RWPE1 (cell line): Measurements from ENCODE around the gene FBN2.

Experiments
- CTCF ChIA-PET: fragments of 350-600 bp; sonication (Branson Sonifier 250); formaldehyde crosslinking; extraction: SDS; loops from one replicate; lab custom pipeline; 2021; lab: Yijun Ruan, JAX
- POLR2A ChIA-PET: fragments of 400-600 bp; formaldehyde crosslinking; extraction: SDS; loops from one replicate; lab custom pipeline; 2020; ENCODE audit warnings: antibody characterized with exemption; ENCODE audit not compliant: low non-redundant PET; lab: Yijun Ruan, JAX
- DNase-seq: peaks from one replicate; pipeline ENCODE4 v3.0.0; 2012; ENCODE audit warnings: low spot score
- H3K27ac ChIP-seq: fragments of 450-650 bp; 2 replicates; pipeline ENCODE4 v1.5.1; 2017
- CTCF ChIP-seq: fragments of 450-650 bp; conservative IDR thresholded peaks from 2 replicates; pipeline ENCODE4 v1.5.1; 2017; ENCODE audit warnings: low read depth, mild to moderate bottlenecking

The FBN2 gene

DNA sequence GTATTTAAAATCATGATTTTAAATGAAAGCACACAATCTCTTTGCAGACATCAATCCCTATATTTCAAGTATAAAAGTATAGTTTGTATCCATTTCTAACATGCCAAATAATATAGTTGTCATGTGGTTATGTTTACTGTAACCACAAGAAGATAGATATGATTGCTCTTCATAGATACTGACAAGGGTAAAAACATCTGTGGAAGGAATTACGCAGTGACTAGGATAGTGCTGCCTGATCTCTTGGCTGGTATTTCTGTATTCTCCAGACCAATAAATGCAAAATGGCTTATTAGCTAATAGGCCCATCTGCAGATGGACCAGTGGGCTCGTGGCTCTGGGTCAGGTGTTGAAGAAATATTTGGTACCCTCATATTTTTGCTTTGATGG, 34.9 kb upstream of the FBN2 start:
- TF ChIP-seq CTCF, result no peak
- DNase-seq, result no peak
- POLR2A ChIA-PET, result no interaction called here
- no peak overlapping the region for H3K27ac ChIP-seq
- CTCF ChIA-PET, result interaction anchor here (0.7 to 0.8 kb wide), 3 partner anchors 11 to 1898 kb away, joined by 4 to 5 read pairs (median 4); no protein-coding TSS in a partner anchor

DNA sequence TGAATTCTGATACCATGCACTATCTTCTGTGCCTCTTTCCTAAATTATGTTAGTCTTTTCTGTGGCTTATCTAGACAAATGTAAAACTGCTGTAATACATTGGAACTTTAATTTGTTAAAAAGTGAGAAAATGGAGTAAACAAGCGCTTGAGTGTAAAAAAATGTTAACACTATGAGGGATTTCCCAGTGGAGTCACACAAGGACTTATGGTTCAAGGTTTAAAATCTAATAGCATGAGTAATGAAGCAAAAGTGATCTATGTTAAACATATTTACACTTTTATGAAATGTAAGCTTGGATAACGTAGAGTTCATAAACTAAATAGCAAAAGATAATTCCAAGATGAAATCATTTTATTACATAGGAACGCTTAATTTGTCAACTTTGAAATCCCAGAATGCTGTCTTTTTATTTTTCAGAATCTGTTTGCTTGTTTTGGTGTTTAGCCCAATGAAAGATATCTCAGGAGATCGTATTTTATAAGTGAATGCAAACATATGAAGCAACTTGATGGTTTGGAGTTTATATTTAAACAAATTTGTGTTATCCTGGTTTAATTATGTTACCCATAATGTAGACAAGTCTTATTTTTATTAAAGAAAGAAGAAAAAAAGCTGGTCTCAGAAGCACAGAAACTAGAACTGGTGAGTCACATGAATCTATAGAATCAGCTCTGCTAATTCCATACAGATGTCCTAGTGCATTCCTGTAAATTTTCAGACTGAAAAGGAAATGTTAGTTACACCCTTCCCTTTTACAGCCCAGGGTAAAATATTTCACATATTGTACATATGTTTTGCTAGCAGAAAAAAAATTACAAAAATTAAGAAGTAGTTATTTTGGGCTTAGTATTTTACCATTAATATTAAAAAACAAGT, 34.2 kb upstream of the FBN2 start:
- CTCF ChIA-PET, result interaction anchor here (0.6 to 0.8 kb wide), 3 partner anchors 11 to 1934 kb away, joined by 3 to 5 read pairs (median 4); no protein-coding TSS in a partner anchor
- H3K27ac ChIP-seq, result no peak overlapping the region
- POLR2A ChIA-PET, result no interaction called here
- no peak for TF ChIP-seq CTCF
- DNase-seq, result peak; percentile 30

- TF ChIP-seq CTCF, result no peak
- POLR2A ChIA-PET, result no interaction called here
- CTCF ChIA-PET, result interaction anchor here (0.6 kb wide), 3 partner anchors 55 to 988 kb away, joined by 3 to 4 read pairs (median 4); no protein-coding TSS in a partner anchor
- no peak for DNase-seq
- no peak overlapping the region for H3K27ac ChIP-seq
Measured at GRCh38 chr5:128566178-128566577, 28.1 kb upstream of the FBN2 start.

DNA sequence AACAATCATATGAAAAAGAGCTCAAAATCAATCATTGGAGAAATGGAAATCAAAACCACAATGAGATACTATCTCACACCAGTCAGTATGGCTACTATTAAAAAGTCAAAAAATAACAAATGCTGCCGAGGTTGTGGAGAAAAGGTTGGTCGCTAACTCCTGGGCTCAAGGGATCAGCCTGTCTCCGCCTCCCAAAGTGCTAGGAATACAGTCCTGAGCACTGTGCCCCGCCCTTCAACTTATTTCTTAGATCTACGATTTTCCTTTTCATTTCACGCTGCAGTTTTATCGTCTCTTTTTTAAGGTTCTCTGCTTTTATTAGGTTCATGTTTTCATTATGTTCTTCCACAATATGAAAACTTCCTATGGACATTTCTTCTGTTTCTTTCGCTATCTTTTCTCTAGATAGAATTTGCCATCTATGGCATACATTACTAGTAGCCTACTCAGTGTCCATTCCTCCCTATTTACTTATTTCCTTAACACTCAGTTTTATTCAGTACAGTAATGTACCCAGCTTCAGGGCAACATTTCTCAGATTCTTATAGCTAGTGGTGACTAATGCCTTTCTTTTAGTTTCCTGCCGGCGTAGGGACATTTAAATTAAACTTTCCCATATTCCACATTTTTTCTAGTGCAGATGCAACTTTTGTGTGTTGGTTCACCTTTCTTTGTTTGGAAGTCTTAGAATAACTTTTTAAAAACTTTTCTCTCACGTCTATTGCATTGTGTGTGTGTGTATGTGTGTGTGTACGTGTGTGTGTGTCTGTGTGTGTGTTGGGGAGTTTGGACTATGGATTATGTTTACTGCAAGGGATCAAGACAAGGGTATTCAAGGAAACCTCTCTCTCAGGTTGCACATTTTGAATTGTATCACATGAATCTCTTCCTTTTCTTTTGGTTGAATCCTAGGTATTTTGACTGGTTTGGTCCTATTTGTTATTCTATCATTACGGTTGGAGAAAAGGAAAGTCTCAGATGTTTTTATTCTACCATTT, 21.6 kb upstream of the FBN2 start:
- CTCF ChIA-PET, result interaction anchor here (0.6 kb wide), 1 partner anchor 35 kb away, joined by 4 read pairs; no protein-coding TSS in a partner anchor
- POLR2A ChIA-PET, result no interaction called here
- H3K27ac ChIP-seq, result no peak overlapping the region
- DNase-seq, result peak; percentile 74
- TF ChIP-seq CTCF, result no peak

GRCh38 chr5:128553747-128554146, 15.7 kb upstream of the FBN2 start:
- no peak for TF ChIP-seq CTCF
- POLR2A ChIA-PET, result no interaction called here
- DNase-seq, result no peak
- CTCF ChIA-PET, result no interaction called here
- H3K27ac ChIP-seq, result no peak overlapping the region

DNA sequence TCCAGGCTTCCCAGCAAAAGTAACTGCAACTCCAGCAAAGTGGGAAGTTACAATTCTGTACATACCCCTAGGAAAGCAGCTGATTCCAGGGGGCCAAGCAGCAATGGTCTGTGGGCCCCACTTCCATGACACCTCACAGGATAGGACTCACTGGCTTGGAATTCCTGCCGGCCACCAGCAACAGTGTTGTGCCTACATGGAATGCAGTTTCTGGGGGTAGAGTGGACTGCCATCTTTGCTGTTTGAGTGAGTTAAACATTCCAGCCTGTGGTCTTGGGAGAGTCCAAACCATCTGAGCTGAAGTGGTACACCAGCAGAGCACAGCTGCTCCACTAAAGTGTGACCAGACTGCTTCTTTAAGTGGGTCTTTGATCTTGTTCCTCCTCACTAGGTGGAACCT, 13.4 kb upstream of the FBN2 start:
- no peak for DNase-seq
- TF ChIP-seq CTCF, result no peak
- H3K27ac ChIP-seq, result no peak overlapping the region
- POLR2A ChIA-PET, result no interaction called here
- CTCF ChIA-PET, result no interaction called here
